GM20000 (cell line): ENCODE measurements around the gene SEPHS2.

Source experiments
- DNase-seq: peaks from one replicate; pipeline ENCODE4 v3.0.0; 2012; ENCODE audit warnings: low spot score
- TF ChIP-seq, protein P1 (sequence below): IDR thresholded peaks from 2 replicates; pipeline ENCODE4 v1.5.1; 2012; ENCODE audit warnings: mild to moderate bottlenecking, control low read depth; ENCODE audit errors: extremely low read depth, missing control alignments

The SEPHS2 gene

DNA sequence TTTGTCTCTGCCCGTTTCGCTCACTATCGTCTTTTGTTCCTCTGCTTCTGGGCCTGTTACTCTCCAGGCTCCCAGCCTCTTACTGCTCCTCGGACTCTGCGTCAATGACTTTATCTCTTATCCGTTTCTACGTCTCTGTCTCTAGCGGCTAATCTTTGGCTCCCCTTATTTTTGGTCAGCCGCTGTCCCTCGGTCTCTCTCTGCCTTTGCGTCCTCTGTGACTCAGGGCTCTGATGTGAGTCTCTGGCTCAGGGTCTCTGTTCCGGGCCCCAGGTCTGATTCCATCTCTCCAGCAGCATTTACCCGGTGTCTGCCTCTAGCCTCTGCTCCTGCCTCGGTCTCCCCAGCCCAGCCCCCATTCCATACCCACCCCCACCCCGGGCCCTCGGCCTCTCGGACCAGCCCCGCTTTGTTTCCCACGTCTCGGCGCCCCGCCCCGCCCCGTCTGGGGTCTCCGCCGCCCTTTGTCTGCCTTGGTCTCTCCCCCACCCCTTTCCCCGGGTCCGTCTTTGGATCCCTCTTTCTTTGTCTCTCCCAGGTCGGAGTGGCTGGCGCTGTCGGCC is 51.0 kb downstream of the SEPHS2 start:
- TF ChIP-seq, protein P1, sequence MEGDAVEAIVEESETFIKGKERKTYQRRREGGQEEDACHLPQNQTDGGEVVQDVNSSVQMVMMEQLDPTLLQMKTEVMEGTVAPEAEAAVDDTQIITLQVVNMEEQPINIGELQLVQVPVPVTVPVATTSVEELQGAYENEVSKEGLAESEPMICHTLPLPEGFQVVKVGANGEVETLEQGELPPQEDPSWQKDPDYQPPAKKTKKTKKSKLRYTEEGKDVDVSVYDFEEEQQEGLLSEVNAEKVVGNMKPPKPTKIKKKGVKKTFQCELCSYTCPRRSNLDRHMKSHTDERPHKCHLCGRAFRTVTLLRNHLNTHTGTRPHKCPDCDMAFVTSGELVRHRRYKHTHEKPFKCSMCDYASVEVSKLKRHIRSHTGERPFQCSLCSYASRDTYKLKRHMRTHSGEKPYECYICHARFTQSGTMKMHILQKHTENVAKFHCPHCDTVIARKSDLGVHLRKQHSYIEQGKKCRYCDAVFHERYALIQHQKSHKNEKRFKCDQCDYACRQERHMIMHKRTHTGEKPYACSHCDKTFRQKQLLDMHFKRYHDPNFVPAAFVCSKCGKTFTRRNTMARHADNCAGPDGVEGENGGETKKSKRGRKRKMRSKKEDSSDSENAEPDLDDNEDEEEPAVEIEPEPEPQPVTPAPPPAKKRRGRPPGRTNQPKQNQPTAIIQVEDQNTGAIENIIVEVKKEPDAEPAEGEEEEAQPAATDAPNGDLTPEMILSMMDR = no peak
- DNase-seq = no peak
